C4-2B (cell line): ENCODE results near the gene PRM1.

Experiments used
- ZFX ChIP-seq: fragments of 450-650 bp; IDR thresholded peaks from 2 replicates; pipeline ENCODE4 v1.6.1; 2017
- TF ChIP-seq, protein P1 (sequence below): fragments of 450-650 bp; conservative IDR thresholded peaks from 2 replicates; pipeline ENCODE4 v1.5.1; 2017; ENCODE audit warnings: mild to moderate bottlenecking

DNA sequence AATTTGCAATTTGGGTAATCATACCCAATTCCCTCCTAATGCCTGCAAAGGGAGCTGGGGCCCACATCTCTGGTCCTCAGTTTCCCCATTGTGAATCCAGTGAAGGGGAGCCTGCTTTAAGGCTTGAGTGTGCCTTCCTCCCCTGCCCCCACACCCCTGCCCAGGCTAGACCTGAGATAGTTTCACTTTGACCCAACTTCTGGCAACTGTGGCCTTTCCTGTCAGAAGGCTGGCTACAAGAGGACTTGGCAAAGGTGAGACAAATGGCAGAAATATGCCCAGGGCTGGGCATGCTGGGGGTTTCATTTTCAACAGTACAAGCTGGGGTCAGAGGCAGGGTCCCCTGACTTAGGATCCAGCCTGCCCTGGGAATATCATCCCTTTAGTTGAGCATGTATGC is 35.1 kb downstream of the PRM1 start:
- TF ChIP-seq, protein P1, sequence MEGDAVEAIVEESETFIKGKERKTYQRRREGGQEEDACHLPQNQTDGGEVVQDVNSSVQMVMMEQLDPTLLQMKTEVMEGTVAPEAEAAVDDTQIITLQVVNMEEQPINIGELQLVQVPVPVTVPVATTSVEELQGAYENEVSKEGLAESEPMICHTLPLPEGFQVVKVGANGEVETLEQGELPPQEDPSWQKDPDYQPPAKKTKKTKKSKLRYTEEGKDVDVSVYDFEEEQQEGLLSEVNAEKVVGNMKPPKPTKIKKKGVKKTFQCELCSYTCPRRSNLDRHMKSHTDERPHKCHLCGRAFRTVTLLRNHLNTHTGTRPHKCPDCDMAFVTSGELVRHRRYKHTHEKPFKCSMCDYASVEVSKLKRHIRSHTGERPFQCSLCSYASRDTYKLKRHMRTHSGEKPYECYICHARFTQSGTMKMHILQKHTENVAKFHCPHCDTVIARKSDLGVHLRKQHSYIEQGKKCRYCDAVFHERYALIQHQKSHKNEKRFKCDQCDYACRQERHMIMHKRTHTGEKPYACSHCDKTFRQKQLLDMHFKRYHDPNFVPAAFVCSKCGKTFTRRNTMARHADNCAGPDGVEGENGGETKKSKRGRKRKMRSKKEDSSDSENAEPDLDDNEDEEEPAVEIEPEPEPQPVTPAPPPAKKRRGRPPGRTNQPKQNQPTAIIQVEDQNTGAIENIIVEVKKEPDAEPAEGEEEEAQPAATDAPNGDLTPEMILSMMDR: no peak
- TF ChIP-seq ZFX: no peak
